Thoracic aorta (tissue), 2 donors: ENCODE measurements around the gene CCL25. TPM values are rescaled to one million over a fixed set of nuclear protein-coding genes. Genes with fewer than 3 reads are reported as not detected.

Experiments used
- ATAC-seq: fragments of 150-250 bp; one replicate; pipeline ENCODE4 v1.8.0; 2017; ENCODE audit warnings: low read depth; ENCODE audit not compliant: insufficient number of reproducible peaks, low FRiP score
- DNase-seq: peaks from one replicate; pipeline ENCODE4 v3.0.0-alpha.2; 2020; ENCODE audit warnings: low spot score
- H3K27ac ChIP-seq, 2 donors: fragments of 200-600 bp; sonication (generic); 1 replicate in 1 of 2; 2 replicates in 1 of 2; pipeline ENCODE4 v1.5.1; 2016; ENCODE audit warnings: mild to moderate bottlenecking in 2 of 2, moderate library complexity in 2 of 2
- H3K27me3 ChIP-seq: fragments of 200-600 bp; sonication (generic); replicated peaks from 2 replicates; pipeline ENCODE4 v1.6.0; 2016; ENCODE audit warnings: mild to moderate bottlenecking; ENCODE audit not compliant: insufficient read depth
- H3K36me3 ChIP-seq: fragments of 200-600 bp; sonication (generic); one replicate; pipeline ENCODE4 v1.5.1; 2016
- H3K4me1 ChIP-seq, 2 donors: fragments of 200-600 bp; sonication (generic); 1 replicate in 1 of 2; 2 replicates in 1 of 2; pipeline versions ENCODE4 v1.5.1 to v1.6.0; 2016; ENCODE audit warnings: low read depth in 2 of 2, mild to moderate bottlenecking in 1 of 2; ENCODE audit not compliant: control insufficient read depth in 1 of 2
- H3K4me3 ChIP-seq: fragments of 200-600 bp; sonication (generic); 2 replicates; pipeline ENCODE4 v1.5.1; 2016; ENCODE audit warnings: mild to moderate bottlenecking
- H3K9me3 ChIP-seq: fragments of 200-600 bp; sonication (generic); 2 replicates; pipeline ENCODE4 v1.5.1; 2016
- CTCF ChIP-seq: fragments of 200-600 bp; sonication (generic); IDR thresholded peaks from one replicate; pipeline ENCODE4 v1.5.1; 2019; ENCODE audit warnings: antibody characterized with exemption
- total RNA-seq, 2 donors: library from RNA; depleted of rRNA; stranded (reverse); fragments of >200 nt; gene quantifications; one replicate each; pipeline versions ENCODE4 v1.1.0 to v1.2.3, GENCODE V29; 2016

CCL25 gene
- total RNA-seq, 2 donors from 2014 or later, result not detected

DNA sequence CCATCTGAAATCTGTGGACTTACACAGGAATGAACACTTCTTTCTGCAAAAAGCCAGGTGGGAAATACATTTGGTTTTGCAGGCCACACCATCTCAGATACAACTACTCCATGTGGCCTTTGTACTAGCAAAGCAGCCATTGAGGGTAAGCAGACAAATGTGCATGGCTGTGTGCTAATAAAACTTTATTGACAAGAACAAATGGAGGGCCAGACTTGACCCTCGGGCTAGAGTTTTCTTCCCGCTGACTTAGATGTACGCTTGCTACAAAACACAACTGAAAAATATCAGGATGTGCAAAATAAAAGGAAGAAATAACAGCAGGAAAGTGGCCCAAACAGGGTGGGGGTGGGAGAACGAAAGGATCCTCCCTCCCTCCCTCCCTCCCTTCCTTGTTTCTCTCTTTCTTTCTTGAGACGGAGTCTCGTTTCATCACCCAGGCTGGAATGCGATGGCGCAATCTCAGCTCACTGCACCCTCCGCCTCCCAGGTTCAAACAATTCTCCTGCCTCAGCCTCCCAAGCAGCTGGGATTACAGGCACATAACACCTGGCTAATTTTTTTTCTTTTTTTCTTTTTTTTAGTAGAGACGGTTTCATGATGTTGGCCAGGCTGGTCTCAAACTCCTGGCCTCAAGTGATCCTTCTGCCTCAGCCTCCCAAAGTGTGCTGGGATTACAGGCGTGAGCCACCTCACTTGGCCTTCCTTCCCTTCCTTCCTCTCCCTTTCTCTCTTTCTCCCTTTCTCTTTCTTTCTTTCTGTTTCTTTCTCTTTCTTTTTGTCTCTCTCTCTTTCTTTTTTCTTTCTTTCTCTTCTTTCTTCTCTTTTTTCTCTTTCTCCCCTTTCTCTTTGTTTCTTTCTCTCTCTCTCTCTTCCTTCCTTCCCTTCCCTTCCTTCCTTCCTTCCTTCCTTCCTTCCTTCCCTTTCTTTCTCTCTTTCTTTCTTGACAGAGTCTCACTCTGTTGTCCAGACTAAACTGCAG, 29.3 kb downstream of the CCL25 start:
- Histone ChIP-seq H3K27me3 (no peaks in the 10 kb centered on the region), H3K36me3 (no peaks in the 10 kb centered on the region), H3K4me1 (no peaks in the 10 kb centered on the region), H3K4me3 (no peak overlapping the region), H3K27ac (no peak overlapping the region), H3K9me3 (no peaks in the 10 kb centered on the region)
- DNase-seq (no peak), ATAC-seq (no peak)
- no peak for TF ChIP-seq CTCF

- no peak overlapping the region for H3K27ac ChIP-seq
- H3K4me3 ChIP-seq, result no peak overlapping the region
- no peak for TF ChIP-seq CTCF
- H3K27me3 ChIP-seq, result no peaks in the 10 kb centered on the region
- H3K4me1 ChIP-seq, result no peaks in the 10 kb centered on the region
- H3K36me3 ChIP-seq, result no peaks in the 10 kb centered on the region
- DNase-seq, result no peak
- no peaks in the 10 kb centered on the region for H3K9me3 ChIP-seq
- no peak for ATAC-seq
Observed at GRCh38 chr19:8083141-8083540, 30.6 kb downstream of the CCL25 start.

DNA sequence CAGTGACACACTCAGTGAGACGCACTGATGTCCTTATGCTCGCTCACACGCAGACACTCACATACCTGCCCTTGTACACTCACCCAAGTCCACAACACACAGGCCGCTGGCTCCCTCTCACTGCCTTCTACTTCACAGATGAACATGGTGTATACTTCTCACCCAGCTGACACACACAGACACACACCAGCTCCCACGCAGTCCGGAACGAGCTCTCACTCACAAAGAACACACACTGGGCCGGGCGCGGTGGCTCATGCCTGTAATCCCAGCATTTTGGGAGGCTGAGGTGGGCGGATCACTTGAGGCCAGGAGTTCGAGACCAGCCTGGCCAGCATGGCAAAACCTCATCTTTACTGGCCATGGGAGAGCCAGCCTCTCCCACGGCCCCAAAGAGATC, 31.6 kb downstream of the CCL25 start:
- H3K27ac ChIP-seq, result no peak overlapping the region
- no peaks in the 10 kb centered on the region for H3K9me3 ChIP-seq
- H3K4me1 ChIP-seq, result no peaks in the 10 kb centered on the region
- ATAC-seq (no peak), DNase-seq (no peak)
- H3K4me3 ChIP-seq, result no peak overlapping the region
- no peaks in the 10 kb centered on the region for H3K27me3 ChIP-seq
- H3K36me3 ChIP-seq, result no peaks in the 10 kb centered on the region
- TF ChIP-seq CTCF, result no peak

- DNase-seq (no peak), ATAC-seq (no peak)
- Histone ChIP-seq H3K27me3 (no peaks in the 10 kb centered on the region), H3K4me1 (no peaks in the 10 kb centered on the region), H3K4me3 (no peak overlapping the region), H3K36me3 (no peaks in the 10 kb centered on the region), H3K27ac (no peak overlapping the region), H3K9me3 (no peaks in the 10 kb centered on the region)
- no peak for TF ChIP-seq CTCF
Observed at GRCh38 chr19:8085598-8086408, 33.2 kb downstream of the CCL25 start.

DNA sequence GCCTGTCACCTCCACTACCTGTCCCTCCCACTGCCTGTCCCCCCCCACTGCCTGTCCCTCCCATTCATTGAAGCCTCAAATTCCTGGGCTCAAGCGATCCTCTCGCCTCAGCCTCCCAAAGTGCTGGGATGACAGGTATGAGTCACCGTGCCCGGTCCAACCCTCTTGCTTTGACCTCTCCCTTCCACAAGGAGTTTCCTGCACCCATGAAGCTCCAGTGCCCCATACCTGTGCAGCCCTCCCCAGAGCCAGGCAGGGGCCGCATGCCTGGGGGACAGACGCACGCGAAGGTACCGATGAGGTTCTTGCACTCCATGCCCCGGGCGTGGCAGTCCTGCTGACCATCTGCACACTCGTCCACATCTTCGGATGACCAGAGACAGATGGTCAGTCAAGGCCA, 34.3 kb downstream of the CCL25 start:
- Histone ChIP-seq H3K36me3 (no peaks in the 10 kb centered on the region), H3K27me3 (no peaks in the 10 kb centered on the region), H3K4me1 (no peaks in the 10 kb centered on the region), H3K9me3 (no peaks in the 10 kb centered on the region), H3K27ac (no peak overlapping the region), H3K4me3 (no peak overlapping the region)
- no peak for TF ChIP-seq CTCF
- no peak for DNase-seq
- ATAC-seq, result no peak
